Measurements from ENCODE around the gene CDK19.

Gene CDK19

GRCh38 chr6:110566346-110567125, 248.7 kb downstream of the CDK19 start:
- Histone ChIP-seq H3K36me3 (ENCODE audit: control insufficient read depth, insufficient read depth, low read length) (no peaks in the 10 kb centered on the region), H3K4me1 (no peaks in the 10 kb centered on the region), H3K27me3 (ENCODE audit: control insufficient read depth, insufficient read depth, low read length) (no peaks in the 10 kb centered on the region), H3K27ac (no peak overlapping the region), H3K4me2 (ENCODE audit: low read length) (no peak overlapping the region), H3K9ac (no peak overlapping the region), H2AFZ (no peak overlapping the region), H3K9me3 (ENCODE audit: control insufficient read depth, low read length) (no peaks in the 10 kb centered on the region), H3K79me2 (no peaks in the 10 kb centered on the region), H3K4me3 (ENCODE audit: low read depth, low read length) (no peak overlapping the region)
- no peak for TF ChIP-seq CTCF (IDR thresholded peaks at IDR 0.05)

GRCh38 chr6:110564703-110565421, 250.4 kb downstream of the CDK19 start:
- Histone ChIP-seq H3K4me1 (no peaks in the 10 kb centered on the region), H3K27me3 (ENCODE audit: control insufficient read depth, insufficient read depth, low read length) (no peaks in the 10 kb centered on the region), H3K9ac (no peak overlapping the region), H2AFZ (no peak overlapping the region), H3K4me2 (ENCODE audit: low read length) (no peak overlapping the region), H3K36me3 (ENCODE audit: control insufficient read depth, insufficient read depth, low read length) (no peaks in the 10 kb centered on the region), H3K4me3 (ENCODE audit: low read depth, low read length) (no peak overlapping the region), H3K79me2 (no peaks in the 10 kb centered on the region), H3K9me3 (ENCODE audit: control insufficient read depth, low read length) (no peaks in the 10 kb centered on the region), H3K27ac (no peak overlapping the region)
- TF ChIP-seq CTCF (IDR thresholded peaks at IDR 0.05) = no peak

GRCh38 chr6:110563711-110564110, 251.6 kb downstream of the CDK19 start:
- H3K9me3 ChIP-seq (ENCODE audit: control insufficient read depth, low read length) = no peaks in the 10 kb centered on the region
- no peaks in the 10 kb centered on the region for H3K4me1 ChIP-seq
- no peaks in the 10 kb centered on the region for H3K79me2 ChIP-seq
- TF ChIP-seq CTCF (IDR thresholded peaks at IDR 0.05) = no peak
- H2AFZ ChIP-seq = no peak overlapping the region
- H3K27me3 ChIP-seq (ENCODE audit: control insufficient read depth, insufficient read depth, low read length) = no peaks in the 10 kb centered on the region
- no peak overlapping the region for H3K9ac ChIP-seq
- H3K4me2 ChIP-seq (ENCODE audit: low read length) = no peak overlapping the region
- H3K4me3 ChIP-seq (ENCODE audit: low read depth, low read length) = no peak overlapping the region
- no peak overlapping the region for H3K27ac ChIP-seq
- no peaks in the 10 kb centered on the region for H3K36me3 ChIP-seq (ENCODE audit: control insufficient read depth, insufficient read depth, low read length)

GRCh38 chr6:110562316-110562915, 252.9 kb downstream of the CDK19 start:
- Histone ChIP-seq H2AFZ (no peak overlapping the region), H3K27me3 (ENCODE audit: control insufficient read depth, insufficient read depth, low read length) (no peaks in the 10 kb centered on the region), H3K4me3 (ENCODE audit: low read depth, low read length) (no peak overlapping the region), H3K4me2 (ENCODE audit: low read length) (no peak overlapping the region), H3K27ac (no peak overlapping the region), H3K4me1 (no peaks in the 10 kb centered on the region), H3K9me3 (ENCODE audit: control insufficient read depth, low read length) (no peaks in the 10 kb centered on the region), H3K9ac (no peak overlapping the region), H3K79me2 (no peaks in the 10 kb centered on the region), H3K36me3 (ENCODE audit: control insufficient read depth, insufficient read depth, low read length) (no peaks in the 10 kb centered on the region)
- no peak for TF ChIP-seq CTCF (IDR thresholded peaks at IDR 0.05)
